Limb (tissue), 2 donors: ENCODE results near the gene ERICH6.
A peak's percentile ranks its signal among the peaks of the same experiment; 100 is the strongest.

Source experiments
- DNase-seq, 2 donors: peaks; one replicate each; pipeline ENCODE4 v3.0.0-alpha.2; 2016; ENCODE audit errors: extremely low spot score in 2 of 2

ERICH6 gene

GRCh38 chr3:150736903-150737832 lies 33.4 kb upstream of the ERICH6 start:
- no peak for DNase-seq

GRCh38 chr3:150736316-150736719 lies 32.6 kb upstream of the ERICH6 start:
- no peak for DNase-seq

- no peak for DNase-seq
Observed at GRCh38 chr3:150734795-150735119, 31.0 kb upstream of the ERICH6 start.

GRCh38 chr3:150733936-150734794 lies 30.4 kb upstream of the ERICH6 start:
- no peak for DNase-seq

GRCh38 chr3:150733373-150733935 lies 29.7 kb upstream of the ERICH6 start:
- no peak for DNase-seq

GRCh38 chr3:150729682-150730360 lies 26.1 kb upstream of the ERICH6 start:
- DNase-seq: no peak

- DNase-seq: no peak
Observed at GRCh38 chr3:150727653-150728502, 24.2 kb upstream of the ERICH6 start.

- DNase-seq: no peak
Observed at GRCh38 chr3:150725548-150725947, 21.8 kb upstream of the ERICH6 start.

- no peak for DNase-seq
Observed at GRCh38 chr3:150723946-150724345, 20.2 kb upstream of the ERICH6 start.

- no peak for DNase-seq
Observed at GRCh38 chr3:150722267-150722666, 18.5 kb upstream of the ERICH6 start.

GRCh38 chr3:150721285-150722130 lies 17.8 kb upstream of the ERICH6 start:
- DNase-seq: peak in 1 of 2 donors; percentile 77

- DNase-seq: no peak
Observed at GRCh38 chr3:150720444-150720843, 16.7 kb upstream of the ERICH6 start.

GRCh38 chr3:150710097-150710496 lies 6.4 kb upstream of the ERICH6 start:
- DNase-seq: no peak

- DNase-seq: peak in 1 of 2 donors; percentile 65
Observed at GRCh38 chr3:150703299-150703755, 393 bp downstream of the ERICH6 start.

- DNase-seq: no peak
Observed at GRCh38 chr3:150699068-150699639, 4.6 kb downstream of the ERICH6 start.

GRCh38 chr3:150697646-150698045 lies 6.1 kb downstream of the ERICH6 start:
- no peak for DNase-seq

GRCh38 chr3:150691414-150692040 lies 12.2 kb downstream of the ERICH6 start:
- DNase-seq: no peak

GRCh38 chr3:150687613-150688012 lies 16.1 kb downstream of the ERICH6 start:
- DNase-seq: no peak

GRCh38 chr3:150682824-150683223 lies 20.9 kb downstream of the ERICH6 start:
- DNase-seq: no peak
